GM12878 (cell line): ENCODE results near the gene SEMA4C. TPM values are rescaled to one million over a fixed set of nuclear protein-coding genes. Genes with fewer than 3 reads are reported as not detected.

Source experiments
- CBX5 ChIP-seq: sonication (generic); IDR thresholded peaks from 2 replicates; pipeline ENCODE4 v1.6.1; 2016; ENCODE audit warnings: low read depth, moderate library complexity, mild to moderate bottlenecking, inconsistent platforms
- CTCF ChIP-seq, 3 experiments: IDR thresholded peaks in 2 of 3; conservative IDR thresholded peaks in 1 of 3; 2 replicates each; pipeline ENCODE4 v1.5.1; 2011; ENCODE audit warnings: low read depth in 3 of 3, low read length in 3 of 3, mild to moderate bottlenecking in 3 of 3, control low read depth in 2 of 3, moderate library complexity in 2 of 3, inconsistent platforms in 1 of 3, mixed read lengths in 1 of 3; ENCODE audit not compliant: control insufficient read depth in 2 of 3, insufficient read depth in 1 of 3; ENCODE audit errors: extremely low read depth in 1 of 3
- FOS ChIP-seq: IDR thresholded peaks from 3 replicates; pipeline ENCODE4 v1.6.1; 2011; ENCODE audit warnings: borderline replicate concordance; ENCODE audit not compliant: insufficient read length; ENCODE audit errors: extremely low read depth
- MAX ChIP-seq: IDR thresholded peaks from 2 replicates; pipeline ENCODE4 v1.6.1; 2012; ENCODE audit warnings: low read depth, low read length, improper control_type of control experiment
- NFXL1 ChIP-seq: fragments of 450-650 bp; IDR thresholded peaks from 2 replicates; pipeline ENCODE4 v1.6.1; 2017; ENCODE audit warnings: antibody characterized with exemption, mild to moderate bottlenecking, borderline replicate concordance
- NFYA ChIP-seq: IDR thresholded peaks from 2 replicates; pipeline ENCODE4 v1.6.1; 2011; ENCODE audit warnings: low read depth, mild to moderate bottlenecking, low read length, improper control_type of control experiment, borderline replicate concordance
- RBBP5 ChIP-seq: fragments of 200-600 bp; sonication (generic); conservative IDR thresholded peaks from 2 replicates; pipeline ENCODE4 v1.6.1; 2016
- SMC3 ChIP-seq: IDR thresholded peaks from 2 replicates; pipeline ENCODE4 v1.6.1; 2011; ENCODE audit warnings: low read length, improper control_type of control experiment, borderline replicate concordance
- SREBF2 ChIP-seq: IDR thresholded peaks from 2 replicates; pipeline ENCODE4 v1.6.1; 2012; ENCODE audit warnings: mild to moderate bottlenecking, low read length
- STAT1 ChIP-seq: fragments of 450-650 bp; conservative IDR thresholded peaks from 2 replicates; pipeline ENCODE4 v1.6.1; 2014; ENCODE audit warnings: antibody characterized with exemption, mild to moderate bottlenecking
- SUPT20H ChIP-seq: IDR thresholded peaks from 2 replicates; pipeline ENCODE4 v1.6.1; 2011; ENCODE audit warnings: low read depth, mild to moderate bottlenecking, low read length, moderate library complexity, borderline replicate concordance; ENCODE audit not compliant: control insufficient read depth
- TCF12 ChIP-seq: IDR thresholded peaks from 2 replicates; pipeline ENCODE4 v1.6.1; 2011; ENCODE audit warnings: low read depth, mild to moderate bottlenecking, low read length
- WRNIP1 ChIP-seq: IDR thresholded peaks from 2 replicates; pipeline ENCODE4 v1.6.1; 2011; ENCODE audit warnings: low read depth, low read length, improper control_type of control experiment, borderline replicate concordance
- ZNF207 ChIP-seq: fragments of 450-650 bp; IDR thresholded peaks from 2 replicates; pipeline ENCODE4 v1.6.1; 2014; ENCODE audit warnings: antibody characterized with exemption, mild to moderate bottlenecking, borderline replicate concordance
- ZNF592 ChIP-seq: fragments of 450-650 bp; IDR thresholded peaks from 2 replicates; pipeline ENCODE4 v1.6.1; 2017; ENCODE audit warnings: mild to moderate bottlenecking, moderate library complexity
- polyA plus RNA-seq, 11 experiments: library from polyadenylated mRNA; depleted of rRNA in 4 of 11; unstranded in 6 of 11; stranded (reverse) in 5 of 11; fragments of >200 nt; fragmentation: Nextera tagmentation in 4 of 11; fragmentation: Illumina TruSeq in 1 of 11; extraction: Ambion mirVana in 4 of 11; extraction: Trizol in 1 of 11; gene quantifications; 1 replicate in 1 of 11; 2 replicates in 10 of 11; pipeline versions ENCODE4 v1.2.1 to v1.2.3, GENCODE V29; 2011 to 2016; ENCODE audit warnings: inconsistent platforms in 2 of 11, missing spikeins in 2 of 11, low read depth in 1 of 11
- total RNA-seq, 4 experiments: library from RNA; depleted of rRNA in 3 of 4; stranded (reverse); fragments of >200 nt in 3 of 4; fragmentation: Illumina TruSeq in 1 of 4; extraction: Trizol in 1 of 4; gene quantifications; 2 replicates each; pipeline versions ENCODE4 v1.2.1 to v1.2.3, GENCODE V29; 2013 to 2021
- TF ChIP-seq, protein P1 (sequence below): fragments of 450-650 bp; formaldehyde crosslinking; IDR thresholded peaks from 2 replicates; pipeline ENCODE4 v1.5.0; 2022; ENCODE audit warnings: mild to moderate bottlenecking, missing genetic modification characterization
- TF ChIP-seq, protein P2 (sequence below): fragments of 450-650 bp; IDR thresholded peaks from 2 replicates; pipeline ENCODE4 v1.6.1; 2016; ENCODE audit warnings: mild to moderate bottlenecking

Gene SEMA4C
- total and polyA plus RNA-seq, 10 of the 15 experiments (the other 5 are each of a cell fraction or from before 2014, with no cell fraction given) = 0.06 to 21.6 (median 6.8) TPM

DNA sequence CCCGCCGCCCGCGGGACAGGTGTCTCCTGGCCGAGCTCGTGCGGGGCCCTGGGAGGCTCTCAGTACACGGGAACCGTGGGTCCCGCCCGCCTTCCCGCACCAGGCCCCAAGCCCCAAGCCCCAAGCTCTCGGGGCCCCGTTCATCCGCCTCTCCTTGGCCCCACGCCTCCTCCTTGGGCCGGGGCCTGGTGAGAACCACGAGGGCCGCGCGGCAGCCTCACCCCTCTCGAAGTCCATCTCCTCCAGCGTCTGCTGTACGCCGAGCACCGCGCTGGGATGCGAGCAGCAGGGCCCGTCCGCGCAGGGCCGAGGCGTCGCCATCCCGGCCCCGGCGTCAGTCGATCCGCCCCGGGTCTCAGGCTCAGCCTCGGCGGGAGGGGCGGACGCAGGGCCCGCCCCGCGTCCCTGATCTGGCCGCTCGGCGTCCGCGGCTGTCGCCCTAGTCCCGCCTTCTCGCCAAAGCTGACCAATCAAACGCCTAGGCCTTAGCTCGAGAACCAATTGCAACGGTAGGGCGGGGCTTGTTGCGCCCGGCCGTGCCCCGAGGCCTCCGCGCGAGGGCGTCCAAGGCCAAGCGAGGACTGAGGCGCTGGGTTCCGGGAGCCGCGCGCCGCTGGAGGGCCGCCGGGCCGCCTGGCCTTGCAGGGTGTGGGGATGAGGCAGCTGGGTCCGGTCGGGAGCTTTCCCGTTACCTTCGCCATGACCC, 12.1 kb downstream of the SEMA4C start, which contains the start of gene ANKRD39 (continued):
- TF ChIP-seq STAT1 = peak; percentile 55
- TF ChIP-seq SREBF2 = no peak
- 0 out of 2 replicates have a peak, but pooled peaks have one; percentile 18 for TF ChIP-seq TCF12
- TF ChIP-seq ZNF592 = peak; percentile 86; the same call in 1 of the 2 replicates
- no peak for TF ChIP-seq RBBP5
- peak; percentile 83 to 99 (median 83); a peak in 5 of 6 replicates for TF ChIP-seq CTCF (IDR thresholded peaks at IDR 0.05 in 2 of 3, conservative IDR thresholded peaks at IDR 0.05 in 1 of 3; ENCODE audit: control insufficient read depth in 2 of 3, extremely low read depth in 1 of 3, insufficient read depth in 1 of 3, low read depth in 3 of 3, low read length in 3 of 3)
- TF ChIP-seq SUPT20H = no peak
- peak; percentile 96 for TF ChIP-seq FOS
- TF ChIP-seq, protein P1, sequence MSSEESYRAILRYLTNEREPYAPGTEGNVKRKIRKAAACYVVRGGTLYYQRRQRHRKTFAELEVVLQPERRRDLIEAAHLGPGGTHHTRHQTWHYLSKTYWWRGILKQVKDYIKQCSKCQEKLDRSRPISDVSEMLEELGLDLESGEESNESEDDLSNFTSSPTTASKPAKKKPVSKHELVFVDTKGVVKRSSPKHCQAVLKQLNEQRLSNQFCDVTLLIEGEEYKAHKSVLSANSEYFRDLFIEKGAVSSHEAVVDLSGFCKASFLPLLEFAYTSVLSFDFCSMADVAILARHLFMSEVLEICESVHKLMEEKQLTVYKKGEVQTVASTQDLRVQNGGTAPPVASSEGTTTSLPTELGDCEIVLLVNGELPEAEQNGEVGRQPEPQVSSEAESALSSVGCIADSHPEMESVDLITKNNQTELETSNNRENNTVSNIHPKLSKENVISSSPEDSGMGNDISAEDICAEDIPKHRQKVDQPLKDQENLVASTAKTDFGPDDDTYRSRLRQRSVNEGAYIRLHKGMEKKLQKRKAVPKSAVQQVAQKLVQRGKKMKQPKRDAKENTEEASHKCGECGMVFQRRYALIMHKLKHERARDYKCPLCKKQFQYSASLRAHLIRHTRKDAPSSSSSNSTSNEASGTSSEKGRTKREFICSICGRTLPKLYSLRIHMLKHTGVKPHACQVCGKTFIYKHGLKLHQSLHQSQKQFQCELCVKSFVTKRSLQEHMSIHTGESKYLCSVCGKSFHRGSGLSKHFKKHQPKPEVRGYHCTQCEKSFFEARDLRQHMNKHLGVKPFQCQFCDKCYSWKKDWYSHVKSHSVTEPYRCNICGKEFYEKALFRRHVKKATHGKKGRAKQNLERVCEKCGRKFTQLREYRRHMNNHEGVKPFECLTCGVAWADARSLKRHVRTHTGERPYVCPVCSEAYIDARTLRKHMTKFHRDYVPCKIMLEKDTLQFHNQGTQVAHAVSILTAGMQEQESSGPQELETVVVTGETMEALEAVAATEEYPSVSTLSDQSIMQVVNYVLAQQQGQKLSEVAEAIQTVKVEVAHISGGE = no peak
- peak; percentile 85; the same call in 1 of the 2 replicates for TF ChIP-seq ZNF207
- peak; percentile 34; the same call in 1 of the 2 replicates for TF ChIP-seq CBX5
- peak; percentile 80; the same call in 1 of the 2 replicates for TF ChIP-seq NFXL1
- peak; percentile 65 for TF ChIP-seq NFYA
- peak; percentile 88 for TF ChIP-seq SMC3
- TF ChIP-seq MAX = no peak
- TF ChIP-seq WRNIP1 = no peak
- TF ChIP-seq, protein P2, sequence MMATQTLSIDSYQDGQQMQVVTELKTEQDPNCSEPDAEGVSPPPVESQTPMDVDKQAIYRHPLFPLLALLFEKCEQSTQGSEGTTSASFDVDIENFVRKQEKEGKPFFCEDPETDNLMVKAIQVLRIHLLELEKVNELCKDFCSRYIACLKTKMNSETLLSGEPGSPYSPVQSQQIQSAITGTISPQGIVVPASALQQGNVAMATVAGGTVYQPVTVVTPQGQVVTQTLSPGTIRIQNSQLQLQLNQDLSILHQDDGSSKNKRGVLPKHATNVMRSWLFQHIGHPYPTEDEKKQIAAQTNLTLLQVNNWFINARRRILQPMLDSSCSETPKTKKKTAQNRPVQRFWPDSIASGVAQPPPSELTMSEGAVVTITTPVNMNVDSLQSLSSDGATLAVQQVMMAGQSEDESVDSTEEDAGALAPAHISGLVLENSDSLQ = peak; percentile 51
